ENCODE data around the gene CDK18. TPM values are rescaled to one million over a fixed set of nuclear protein-coding genes. Genes with fewer than 3 reads are reported as not detected.

CDK18 gene
- total and polyA plus RNA-seq, 10 of the 15 experiments (the other 5 are each of a cell fraction or from before 2014, with no cell fraction given): 0.13 to 4.4 (median 0.52) TPM; not detected in 2

DNA sequence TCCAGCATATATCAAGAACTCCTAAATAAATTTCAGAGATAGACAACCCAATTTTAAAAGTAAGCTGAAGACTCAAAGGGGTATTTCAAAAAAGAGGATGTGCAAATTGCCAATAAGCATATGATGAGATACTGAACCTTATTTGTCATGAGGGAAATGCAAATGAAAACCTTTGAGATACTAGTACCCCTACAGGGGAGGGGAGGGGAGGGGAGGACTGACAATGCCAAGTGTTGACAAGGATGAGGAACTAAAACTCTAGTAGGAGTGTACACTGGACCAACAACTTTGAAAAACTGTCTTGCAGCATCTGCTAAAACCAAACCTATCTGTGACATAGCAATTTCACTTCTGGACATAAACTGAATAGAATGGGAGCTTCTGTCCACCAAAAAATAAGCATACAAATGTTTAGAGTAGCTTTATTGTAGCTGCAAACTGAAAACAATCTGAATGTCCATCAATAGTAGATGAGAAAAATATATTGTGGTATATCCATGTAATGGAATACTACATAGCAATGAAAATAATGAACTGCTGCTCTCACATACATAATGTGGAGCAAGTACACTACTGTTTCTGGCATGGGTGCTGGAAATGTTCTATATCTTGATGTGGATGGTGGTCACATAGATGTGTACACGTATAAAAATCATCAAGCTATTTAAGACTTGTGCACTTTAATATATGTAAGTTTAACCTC, 57.2 kb downstream of the CDK18 start:
- Histone ChIP-seq H4K20me1 (ENCODE audit: control insufficient read depth, insufficient read depth) (no peaks in the 10 kb centered on the region), H3K4me3 (no peak overlapping the region), H2AFZ (ENCODE audit: control insufficient read depth, low read depth, low read length) (no peak overlapping the region), H3K4me2 (ENCODE audit: control insufficient read depth, insufficient read depth) (no peak overlapping the region), H3K9ac (ENCODE audit: control insufficient read depth, insufficient read depth, low read length) (no peak overlapping the region), H3K36me3 (ENCODE audit: control insufficient read depth in 2 of 2, insufficient read depth in 2 of 2, low read length in 1 of 2) (no peaks in the 10 kb centered on the region), H3K4me1 (ENCODE audit: control insufficient read depth, insufficient read depth, low read length) (no peaks in the 10 kb centered on the region), H3K79me2 (ENCODE audit: control insufficient read depth, insufficient read depth, low read length) (no peaks in the 10 kb centered on the region), H3K27ac (ENCODE audit: control insufficient read depth, insufficient read depth) (no peak overlapping the region), H3K9me3 (replicated peaks; ENCODE audit: control insufficient read depth, insufficient read depth, low read length) (no peaks in the 10 kb centered on the region; the same call in 1 of the 3 replicates), H3K27me3 (replicated peaks in 1 of 2; ENCODE audit: control insufficient read depth in 2 of 2, insufficient read depth in 2 of 2, low read length in 1 of 2) (peaks cover 0 to 2% of the 10 kb centered on the region in 2 experiments; a peak in 2 of 4 replicates)
- intact Hi-C loops (cut with micrococcal nuclease; ENCODE audit: unreplicated experiment) (no loop called here), in situ Hi-C loops (cut with MboI) (no loop called here)
- 76% methylated on average over 1 of the region's 1 CpG for WGBS (ENCODE audit: insufficient coverage, insufficient replicate concordance, low lambda C conversion rate, missing lambda C conversion rate)
- SMC1A ChIA-PET (ENCODE audit: uncharacterized antibody, unreplicated experiment): interaction anchor here (0.9 to 1.2 kb wide), 2 partner anchors 11 to 13 kb away, joined by 3 read pairs; no protein-coding TSS in a partner anchor
- FAIRE-seq: no peak
- TF ChIP-seq ZNF207 (IDR thresholded peaks at IDR 0.05; ENCODE audit: borderline replicate concordance) (no peak), KLF5 (IDR thresholded peaks at IDR 0.05; ENCODE audit: partially characterized antibody) (no peak), CBFB (IDR thresholded peaks at IDR 0.05; ENCODE audit: low read depth) (no peak), ASH2L (IDR thresholded peaks at IDR 0.05; ENCODE audit: borderline replicate concordance, low read depth) (no peak), ZBED1 (IDR thresholded peaks at IDR 0.05; ENCODE audit: borderline replicate concordance) (no peak), EGR1 (IDR thresholded peaks at IDR 0.05; ENCODE audit: borderline replicate concordance in 1 of 2, low read depth in 2 of 2, low read length in 2 of 2) (no peak), CHD4 (IDR thresholded peaks at IDR 0.05) (no peak), ESRRA (IDR thresholded peaks at IDR 0.05; ENCODE audit: low read length) (no peak), MXI1 (IDR thresholded peaks at IDR 0.05; ENCODE audit: low read depth, low read length) (no peak), RAD21 (IDR thresholded peaks at IDR 0.05; ENCODE audit: insufficient read depth, low read depth, low read length) (no peak), BHLHE40 (IDR thresholded peaks at IDR 0.05; ENCODE audit: borderline replicate concordance in 1 of 2, low read depth in 2 of 2, low read length in 1 of 2) (no peak), E2F8 (IDR thresholded peaks at IDR 0.05; ENCODE audit: low read depth, partially characterized antibody) (no peak), BCL11A (IDR thresholded peaks at IDR 0.05; ENCODE audit: low read depth, low read length) (no peak), RCOR1 (conservative IDR thresholded peaks at IDR 0.05; ENCODE audit: low read depth, low read length) (no peak), MTA3 (IDR thresholded peaks at IDR 0.05; ENCODE audit: borderline replicate concordance, low read length) (no peak), SIX5 (IDR thresholded peaks at IDR 0.05; ENCODE audit: low read depth, low read length, severe bottlenecking) (no peak), HCFC1 (IDR thresholded peaks at IDR 0.05; ENCODE audit: low read length) (no peak), NR2F1 (conservative IDR thresholded peaks at IDR 0.05) (no peak)
- TF ChIP-seq, protein P1, sequence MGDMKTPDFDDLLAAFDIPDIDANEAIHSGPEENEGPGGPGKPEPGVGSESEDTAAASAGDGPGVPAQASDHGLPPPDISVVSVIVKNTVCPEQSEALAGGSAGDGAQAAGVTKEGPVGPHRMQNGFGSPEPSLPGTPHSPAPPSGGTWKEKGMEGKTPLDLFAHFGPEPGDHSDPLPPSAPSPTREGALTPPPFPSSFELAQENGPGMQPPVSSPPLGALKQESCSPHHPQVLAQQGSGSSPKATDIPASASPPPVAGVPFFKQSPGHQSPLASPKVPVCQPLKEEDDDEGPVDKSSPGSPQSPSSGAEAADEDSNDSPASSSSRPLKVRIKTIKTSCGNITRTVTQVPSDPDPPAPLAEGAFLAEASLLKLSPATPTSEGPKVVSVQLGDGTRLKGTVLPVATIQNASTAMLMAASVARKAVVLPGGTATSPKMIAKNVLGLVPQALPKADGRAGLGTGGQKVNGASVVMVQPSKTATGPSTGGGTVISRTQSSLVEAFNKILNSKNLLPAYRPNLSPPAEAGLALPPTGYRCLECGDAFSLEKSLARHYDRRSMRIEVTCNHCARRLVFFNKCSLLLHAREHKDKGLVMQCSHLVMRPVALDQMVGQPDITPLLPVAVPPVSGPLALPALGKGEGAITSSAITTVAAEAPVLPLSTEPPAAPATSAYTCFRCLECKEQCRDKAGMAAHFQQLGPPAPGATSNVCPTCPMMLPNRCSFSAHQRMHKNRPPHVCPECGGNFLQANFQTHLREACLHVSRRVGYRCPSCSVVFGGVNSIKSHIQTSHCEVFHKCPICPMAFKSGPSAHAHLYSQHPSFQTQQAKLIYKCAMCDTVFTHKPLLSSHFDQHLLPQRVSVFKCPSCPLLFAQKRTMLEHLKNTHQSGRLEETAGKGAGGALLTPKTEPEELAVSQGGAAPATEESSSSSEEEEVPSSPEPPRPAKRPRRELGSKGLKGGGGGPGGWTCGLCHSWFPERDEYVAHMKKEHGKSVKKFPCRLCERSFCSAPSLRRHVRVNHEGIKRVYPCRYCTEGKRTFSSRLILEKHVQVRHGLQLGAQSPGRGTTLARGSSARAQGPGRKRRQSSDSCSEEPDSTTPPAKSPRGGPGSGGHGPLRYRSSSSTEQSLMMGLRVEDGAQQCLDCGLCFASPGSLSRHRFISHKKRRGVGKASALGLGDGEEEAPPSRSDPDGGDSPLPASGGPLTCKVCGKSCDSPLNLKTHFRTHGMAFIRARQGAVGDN (IDR thresholded peaks at IDR 0.05): no peak
- BruUV-seq (replicated peaks): no TSS peak
- RAD21 ChIA-PET (ENCODE audit: unreplicated experiment): interaction anchor here (0.8 kb wide), 1 partner anchor 339 kb away, joined by 3 read pairs; no protein-coding TSS in a partner anchor
- no peak for DNase-seq (ENCODE audit: low read depth, low spot score)
- CTCF ChIA-PET: interaction anchor here (0.8 to 1.3 kb wide), 4 partner anchors 32 to 207 kb away, joined by 3 to 4 read pairs (median 3); no protein-coding TSS in a partner anchor
- POLR2A ChIA-PET: no interaction called here
- no peak for ATAC-seq

All from GM12878 (cell line).